Measurements from ENCODE around the gene FAM227A.

FAM227A gene

GRCh38 chr22:38531251-38531938 is 124.8 kb downstream of the FAM227A start:
- no peak for DNase-seq (ENCODE audit: low read depth)
- no peak for TF ChIP-seq CTCF (IDR thresholded peaks at IDR 0.05; ENCODE audit: low read depth, low read length, missing control alignments)
- no peak overlapping the region for H3K4me3 ChIP-seq (ENCODE audit: low read depth, low read length)
